ENCODE measurements around the gene ST3GAL2.
"Not testable (repeated sequence)": the region's sequence is repeated elsewhere in the genome, so short reads cannot be mapped to it uniquely, and the experiment has no call there.

Gene ST3GAL2

DNA sequence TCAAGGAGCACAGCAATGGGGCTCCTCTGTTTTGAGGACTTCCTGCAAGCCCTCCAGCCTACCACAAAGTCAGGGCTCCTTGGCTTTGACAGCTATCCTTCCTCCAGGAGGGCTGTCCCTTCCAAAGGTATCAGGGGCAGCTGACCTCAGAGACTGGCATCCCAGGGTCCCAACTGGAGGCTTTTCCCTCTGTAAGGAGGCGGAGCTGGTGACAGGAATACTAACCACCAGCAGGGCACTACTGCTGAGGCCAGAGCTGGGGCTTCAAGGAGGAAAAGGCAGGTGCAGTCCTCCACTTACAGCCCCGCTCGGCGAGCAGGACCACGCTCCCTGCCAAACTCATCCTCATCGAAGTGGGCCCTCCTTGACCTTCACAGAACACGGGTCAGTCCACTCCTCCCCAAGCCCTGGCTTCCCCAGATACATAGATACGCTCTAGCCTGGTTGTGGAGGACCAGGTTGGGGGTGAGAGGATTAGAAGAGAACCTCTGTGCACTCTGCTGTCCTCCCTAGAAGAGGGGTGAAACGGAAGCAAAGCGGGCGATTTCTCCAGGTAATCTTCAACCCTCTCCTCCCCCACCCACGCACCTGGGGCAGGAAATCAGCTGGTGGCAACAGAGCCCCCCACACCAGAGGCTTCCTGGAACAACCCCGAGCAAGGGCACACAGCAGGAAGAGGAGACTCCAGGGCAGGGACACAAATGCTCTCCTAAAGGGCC, 20.5 kb downstream of the ST3GAL2 start:
- DNase-seq (ENCODE audit: low spot score) (no peak), FAIRE-seq (no peak)

- DNase-seq (ENCODE audit: low spot score), result no peak
- FAIRE-seq, result no peak
These were observed 21.2 kb downstream of the ST3GAL2 start for GRCh38 chr16:70417661-70418060.

GRCh38 chr16:70416748-70417616, 21.9 kb downstream of the ST3GAL2 start:
- FAIRE-seq, result no peak
- DNase-seq (ENCODE audit: low spot score), result no peak

- FAIRE-seq; DNase-seq (ENCODE audit: low spot score): not testable (repeated sequence)
These were observed 25.3 kb downstream of the ST3GAL2 start for GRCh38 chr16:70413572-70413971.

DNA sequence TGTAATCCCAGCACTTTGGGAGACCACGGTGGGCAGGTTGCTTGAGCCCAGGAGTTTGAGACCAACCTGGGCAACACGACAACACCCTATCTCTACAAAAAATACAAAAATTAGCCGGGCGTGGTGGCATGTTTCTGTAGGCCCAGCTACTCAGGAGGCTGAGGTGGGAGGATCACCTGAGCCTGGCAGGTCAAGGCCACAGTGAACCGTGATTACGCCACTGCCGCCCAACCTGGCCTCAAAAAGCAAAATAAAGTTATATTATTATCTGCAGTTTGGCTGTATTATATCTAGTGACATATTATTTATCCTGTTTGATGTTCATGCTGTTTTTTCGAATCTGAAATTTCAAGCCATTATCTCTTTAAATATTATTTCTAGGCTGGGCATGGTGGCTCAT, 26.5 kb downstream of the ST3GAL2 start:
- DNase-seq (ENCODE audit: low spot score) (no peak), FAIRE-seq (no peak)

DNA sequence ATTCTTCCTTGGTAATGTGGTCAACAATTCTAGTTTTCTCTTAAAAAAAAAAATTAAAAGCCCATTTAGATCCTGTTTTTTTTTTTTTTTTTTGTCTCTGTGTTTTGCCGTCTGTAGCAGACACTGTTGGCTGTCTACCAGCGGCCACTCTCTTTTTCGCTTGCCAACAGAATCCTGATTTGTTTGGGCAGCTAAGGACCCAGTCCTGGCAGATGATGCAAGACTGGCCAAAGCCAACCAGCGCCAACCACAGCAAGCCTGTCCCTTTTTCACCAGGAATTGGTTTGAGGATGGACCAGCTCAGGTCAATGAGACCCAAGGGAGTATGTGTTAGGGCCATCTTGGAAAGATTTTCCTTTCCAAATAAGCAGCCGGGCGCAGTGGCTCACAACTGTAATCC, 28.2 kb downstream of the ST3GAL2 start:
- DNase-seq (ENCODE audit: low spot score), result no peak
- no peak for FAIRE-seq

DNA sequence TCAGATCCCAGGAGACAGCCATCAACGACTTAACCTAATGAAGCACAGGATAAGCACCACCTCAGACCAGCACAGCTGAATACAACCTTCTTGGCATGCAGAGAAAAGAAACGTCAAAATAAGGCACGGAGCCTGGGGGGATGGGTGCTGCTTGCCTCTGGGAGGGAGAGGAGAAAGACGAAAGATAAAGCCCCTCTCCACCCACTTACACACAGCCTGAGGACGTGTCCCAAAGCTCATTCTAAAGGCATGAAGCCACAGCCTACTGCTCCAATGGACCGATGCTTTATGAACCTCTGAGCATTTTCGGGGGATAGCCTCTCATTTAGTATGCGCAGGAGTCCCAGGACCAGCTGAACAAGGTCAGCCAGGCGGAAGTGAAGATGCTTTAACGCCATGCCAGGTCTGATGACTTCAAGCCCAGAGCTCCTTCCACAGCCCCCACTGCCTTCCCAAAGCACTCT, 31.1 kb downstream of the ST3GAL2 start:
- no peak for FAIRE-seq
- DNase-seq (ENCODE audit: low spot score), result no peak

- not testable (repeated sequence) for DNase-seq (ENCODE audit: low spot score); FAIRE-seq
These were observed 32.8 kb downstream of the ST3GAL2 start for GRCh38 chr16:70406104-70406503.

DNA sequence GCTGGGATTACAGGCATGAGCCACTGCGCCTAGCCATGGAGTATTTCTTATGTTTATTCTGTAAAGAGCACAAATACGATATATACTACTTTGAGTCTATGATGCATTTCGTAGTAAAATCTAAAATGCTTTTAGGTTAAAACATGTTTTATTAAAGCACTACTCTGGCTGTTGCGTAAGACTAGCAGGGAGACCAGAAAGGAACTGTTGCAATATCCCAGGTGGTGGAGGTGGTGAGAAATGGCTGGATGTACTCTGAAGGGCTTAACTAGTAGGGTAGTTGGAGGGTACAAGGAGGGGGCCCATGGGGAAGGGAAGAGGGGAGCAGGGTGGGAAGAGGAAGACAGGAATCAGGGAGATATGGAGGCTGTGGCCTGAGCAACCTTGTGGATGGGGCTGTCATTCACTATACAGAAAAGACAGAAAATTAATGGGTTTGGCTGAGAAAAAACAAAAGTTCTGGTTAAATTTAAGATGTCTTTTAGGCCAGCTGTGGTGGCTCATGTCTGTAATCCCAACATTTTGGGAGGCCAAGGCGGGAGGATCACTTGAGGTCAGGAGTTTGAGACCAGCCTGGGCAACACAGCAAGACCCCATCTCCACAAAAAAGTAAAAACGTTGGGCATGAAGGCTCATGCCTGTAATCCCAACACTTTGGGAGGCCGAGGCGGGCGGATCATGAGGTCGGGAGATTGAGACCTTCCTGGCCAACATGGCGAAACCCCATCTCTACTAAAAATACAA, 35.8 kb downstream of the ST3GAL2 start:
- DNase-seq (ENCODE audit: low spot score) (no peak), FAIRE-seq (no peak)

DNA sequence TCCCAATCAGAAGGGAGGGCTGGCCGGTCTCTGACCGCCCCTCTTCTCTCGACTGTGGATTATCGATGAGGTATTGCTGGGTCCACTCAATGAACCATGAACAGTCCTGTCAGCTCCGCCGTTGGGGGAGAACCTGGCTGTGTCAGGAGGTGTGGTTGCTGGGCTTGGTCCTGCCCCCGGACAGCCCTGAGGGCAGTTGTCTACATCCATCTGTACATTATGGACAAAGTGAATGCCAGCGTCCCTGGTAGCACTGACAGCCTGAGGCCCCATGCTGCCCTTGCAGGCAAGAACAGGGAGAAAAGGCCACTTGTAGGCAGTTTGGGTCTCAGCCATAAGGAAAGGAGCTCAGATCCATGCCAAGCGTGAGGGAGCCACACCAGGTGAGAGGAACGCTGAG, 38.9 kb downstream of the ST3GAL2 start:
- DNase-seq (ENCODE audit: low spot score), result no peak
- FAIRE-seq, result no peak

DNA sequence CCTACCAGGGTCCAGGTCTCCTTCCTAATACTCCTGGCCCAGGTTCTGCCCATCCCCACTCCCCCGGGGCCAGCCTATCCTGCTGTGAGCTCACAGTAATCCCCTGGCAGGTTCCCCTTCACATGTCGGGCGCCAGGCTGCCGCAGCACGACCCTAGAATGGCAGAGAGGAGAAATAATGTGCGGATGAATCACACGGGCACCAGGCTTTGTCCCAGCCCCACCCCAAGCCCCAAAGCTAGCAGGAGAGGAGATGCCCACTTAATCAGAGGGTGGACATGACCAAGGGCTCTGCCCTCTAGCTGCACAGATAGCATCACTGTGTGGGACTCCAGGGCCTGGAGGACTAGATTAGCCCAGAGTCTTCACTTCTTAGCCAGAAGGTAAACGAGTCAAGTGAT, 39.5 kb downstream of the ST3GAL2 start:
- no peak for FAIRE-seq
- no peak for DNase-seq (ENCODE audit: low spot score)

DNA sequence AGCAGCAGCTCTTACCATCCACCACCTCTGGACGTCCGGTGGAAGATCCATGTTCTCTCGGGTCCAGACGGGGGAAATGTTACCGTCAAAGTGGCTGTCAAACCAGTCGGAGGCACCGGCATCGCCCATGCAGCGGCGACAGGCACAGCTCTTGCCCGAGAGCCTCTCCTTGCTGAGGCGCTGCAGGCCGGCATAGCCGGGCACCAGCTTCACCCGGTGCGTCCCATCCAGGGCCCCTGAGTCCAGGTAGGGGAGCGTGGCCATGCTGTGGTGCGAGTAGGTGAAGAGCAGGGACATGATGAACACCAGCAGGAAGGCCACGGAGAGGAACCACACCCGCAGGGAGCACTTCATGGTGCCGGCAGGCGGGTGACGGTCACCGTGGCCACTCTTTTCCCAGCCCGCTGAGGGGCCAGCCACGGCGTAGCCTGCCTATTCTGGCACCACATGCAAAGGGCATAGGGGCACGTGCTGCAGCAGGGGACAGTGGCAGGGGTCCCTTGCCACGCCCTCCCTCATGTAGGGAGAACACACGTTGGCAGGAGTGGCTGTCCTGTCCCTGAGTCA, 40.6 kb downstream of the ST3GAL2 start:
- no peak for DNase-seq (ENCODE audit: low spot score)
- no peak for FAIRE-seq

- DNase-seq (ENCODE audit: low spot score), result no peak
These were observed 42.5 kb downstream of the ST3GAL2 start for GRCh38 chr16:70396246-70396904.

DNA sequence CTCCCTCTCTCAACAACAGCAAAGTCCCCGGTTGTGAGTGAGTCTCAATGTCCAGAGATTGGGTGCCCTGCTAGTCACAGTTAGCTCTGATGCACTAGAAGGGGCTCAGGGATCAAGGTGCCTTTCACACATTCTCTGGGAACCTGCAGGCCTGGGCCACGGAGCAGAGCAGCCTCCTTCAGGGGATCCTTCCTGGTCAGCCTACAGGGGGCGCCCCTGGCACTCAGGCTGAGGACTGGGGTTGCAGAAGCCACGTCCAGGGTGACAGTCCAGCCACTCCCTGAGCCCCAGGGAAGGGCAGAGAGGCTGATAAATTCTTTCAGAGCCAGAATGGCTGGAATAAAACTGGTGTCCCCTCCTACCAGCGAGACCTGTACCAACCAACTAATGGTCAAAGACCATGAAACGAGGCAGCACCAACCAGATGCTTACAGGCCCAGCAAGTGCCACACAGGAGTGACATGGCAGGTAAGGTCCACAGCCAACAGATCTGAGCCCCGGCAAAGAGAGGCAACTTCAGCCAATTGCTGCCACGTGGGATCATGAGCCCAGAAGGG, 43.5 kb downstream of the ST3GAL2 start:
- DNase-seq (ENCODE audit: low spot score), result peak; percentile 47

More at GRCh38 chr16:70396246-70396904, 42.5 kb downstream of the ST3GAL2 start:
- no peak for FAIRE-seq

DNA sequence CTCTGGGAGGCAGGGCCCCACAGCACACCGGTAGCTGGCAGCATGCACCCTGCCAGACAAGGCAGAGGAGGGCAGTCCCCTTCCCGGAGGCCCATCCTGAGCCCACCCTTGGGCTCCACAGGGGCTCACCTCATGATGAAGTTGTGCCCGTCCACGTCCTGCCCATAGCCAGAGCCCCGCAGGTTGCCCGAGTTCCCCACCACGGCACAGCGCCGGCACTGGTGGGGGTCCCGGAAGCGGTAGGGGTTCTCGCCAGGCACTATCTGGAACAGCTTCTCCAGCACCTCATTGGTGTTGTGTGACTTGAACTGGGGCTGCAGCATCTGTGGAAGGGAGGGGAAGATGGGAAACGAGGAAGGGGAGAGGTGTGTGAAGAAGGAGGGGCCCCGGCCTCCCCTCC, 44.0 kb downstream of the ST3GAL2 start:
- FAIRE-seq, result no peak
- DNase-seq (ENCODE audit: low spot score), result no peak

More for the DNA sequence above, 43.5 kb downstream of the ST3GAL2 start:
- FAIRE-seq, result no peak

DNA sequence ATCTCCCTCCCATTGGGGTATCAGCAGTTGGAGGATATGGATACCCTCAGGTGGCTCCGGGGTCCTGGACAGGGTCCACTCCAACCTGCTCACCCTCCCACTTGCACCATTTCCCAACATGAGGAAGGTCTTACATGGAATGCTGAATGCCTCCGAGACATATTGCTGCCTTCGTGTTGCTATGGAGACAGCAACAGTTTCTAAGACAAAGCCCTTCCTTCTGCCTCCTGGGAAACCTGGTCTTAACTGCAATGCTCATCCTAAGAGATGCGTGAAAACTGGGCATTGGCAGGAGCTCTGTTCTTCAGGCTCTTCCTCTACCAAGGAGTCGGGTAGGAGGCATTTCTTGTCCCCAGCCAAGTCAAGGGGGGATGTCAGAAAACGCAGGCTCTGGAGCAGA, 45.2 kb downstream of the ST3GAL2 start:
- FAIRE-seq, result no peak

GRCh38 chr16:70392606-70393005, 46.3 kb downstream of the ST3GAL2 start:
- DNase-seq (ENCODE audit: low spot score), result no peak
- FAIRE-seq, result no peak

More for the DNA sequence above, 45.2 kb downstream of the ST3GAL2 start:
- no peak for DNase-seq (ENCODE audit: low spot score)

GRCh38 chr16:70391881-70392481, 46.9 kb downstream of the ST3GAL2 start:
- DNase-seq (ENCODE audit: low spot score), result peak; percentile 50
- no peak for FAIRE-seq

GRCh38 chr16:70391446-70391845, 47.5 kb downstream of the ST3GAL2 start:
- FAIRE-seq, result no peak
- no peak for DNase-seq (ENCODE audit: low spot score)

DNA sequence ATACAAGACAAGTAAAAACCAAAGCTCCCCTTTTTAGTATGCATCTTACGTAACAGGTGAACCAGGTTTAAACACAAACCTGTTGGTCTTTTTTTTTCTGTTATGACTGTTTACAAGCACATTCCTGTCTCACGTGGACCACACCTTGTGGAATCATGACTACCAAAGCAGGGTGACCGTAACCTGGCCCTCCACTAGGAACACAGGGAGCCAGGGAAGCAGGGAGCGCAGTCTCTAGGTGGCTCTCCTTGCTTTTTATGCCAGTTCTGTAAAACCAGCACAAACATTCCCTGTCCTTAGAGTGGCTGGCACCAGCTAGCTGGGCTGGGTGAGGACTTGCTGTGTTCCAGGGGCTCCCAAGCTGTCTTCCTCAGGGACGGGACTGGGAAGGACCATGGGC, 48.1 kb downstream of the ST3GAL2 start:
- FAIRE-seq (no peak), DNase-seq (ENCODE audit: low spot score) (no peak)

All from urothelium cell line (cell line).